HepG2 (cell line): ENCODE data around the gene SCGB1C1. TPM values are rescaled to one million over a fixed set of nuclear protein-coding genes. Genes with fewer than 3 reads are reported as not detected.

Source experiments
- ATAC-seq: fragments of 200-7000 bp; cut with Tn5 transposase; 3 replicates; pipeline ENCODE4 v1.9.1; 2020; ENCODE audit warnings: mild to moderate bottlenecking, moderate library complexity
- BruUV-seq: library from RNA; stranded (reverse); fragments of 400-500 nt; replicated peaks from 2 replicates; lab custom pipeline; 2021; lab: Mats Ljungman, UMichigan
- CTCF ChIA-PET: fragments of 300-600 bp; formaldehyde crosslinking; extraction: SDS; loops from one replicate; lab custom pipeline; 2021; ENCODE audit warnings: low total read pairs, inconsistent platforms, low intra/inter-chr PET ratio; lab: Yijun Ruan, JAX
- POLR2A ChIA-PET: fragments of 350-600 bp; sonication (Branson Sonifier 250); formaldehyde crosslinking; loops from one replicate; lab custom pipeline; 2020; ENCODE audit warnings: antibody characterized with exemption, inconsistent platforms; lab: Yijun Ruan, JAX
- DNase-seq: peaks from one replicate; pipeline ENCODE4 v3.0.0-alpha.2; 2015; ENCODE audit warnings: low spot score
- FAIRE-seq: peaks from 3 replicates; lab custom pipeline; 2011; peaks lifted over from hg19 to GRCh38; lab: Jason Lieb, UNC
- H2AFZ ChIP-seq: one replicate; pipeline ENCODE4 v1.6.1; 2011; ENCODE audit warnings: low read length, inconsistent platforms
- H3K27ac ChIP-seq: fragments of 300-600 bp; 3 replicates; pipeline ENCODE4 v1.8.0; 2011; ENCODE audit warnings: mixed run types, mild to moderate bottlenecking, mixed read lengths, low read length, inconsistent platforms; ENCODE audit not compliant: insufficient read depth; ENCODE audit errors: extremely low read length
- H3K27me3 ChIP-seq, 2 experiments: fragments of 200-600 bp in 1 of 2; 2 replicates in 1 of 2; 3 replicates in 1 of 2; pipeline versions ENCODE4 v1.6.0 to v1.8.0; 2011; ENCODE audit warnings: low read length in 2 of 2, mild to moderate bottlenecking in 2 of 2, moderate library complexity in 2 of 2, inconsistent platforms in 1 of 2; ENCODE audit not compliant: insufficient read depth in 2 of 2, control insufficient read depth in 1 of 2
- H3K36me3 ChIP-seq, 2 experiments: fragments of 200-600 bp in 1 of 2; replicated peaks in 1 of 2; 2 replicates in 1 of 2; 3 replicates in 1 of 2; pipeline versions ENCODE4 v1.5.1 to v1.8.0; 2011; ENCODE audit warnings: low read length in 2 of 2, inconsistent platforms in 1 of 2; ENCODE audit not compliant: insufficient read depth in 2 of 2, control insufficient read depth in 1 of 2
- H3K4me1 ChIP-seq: 2 replicates; pipeline ENCODE4 v1.5.1; 2012; ENCODE audit warnings: low read length, inconsistent platforms; ENCODE audit not compliant: insufficient read depth
- H3K4me2 ChIP-seq: 2 replicates; pipeline ENCODE4 v1.6.0; 2011; ENCODE audit warnings: low read depth, low read length, inconsistent platforms
- H3K4me3 ChIP-seq, 3 experiments: fragments of 200-600 bp in 1 of 3; sonication (generic), shearing (Covaris generic) in 1 of 3; replicated peaks in 1 of 3; 2 replicates each; pipeline ENCODE4 v1.5.1; 2011 to 2016; ENCODE audit warnings: low read length in 3 of 3, inconsistent platforms in 2 of 3, low read depth in 2 of 3, mild to moderate bottlenecking in 2 of 3, control low read depth in 1 of 3, mixed read lengths in 1 of 3; ENCODE audit not compliant: insufficient read depth in 1 of 3
- H3K79me2 ChIP-seq: one replicate; pipeline ENCODE4 v1.6.1; 2011; ENCODE audit warnings: low read length, inconsistent platforms; ENCODE audit not compliant: insufficient read depth
- H3K9ac ChIP-seq: 2 replicates; pipeline ENCODE4 v1.6.0; 2011; ENCODE audit warnings: mild to moderate bottlenecking, low read depth, low read length, inconsistent platforms; ENCODE audit not compliant: insufficient read depth
- H3K9me3 ChIP-seq: 2 replicates; pipeline ENCODE4 v1.5.1; 2012; ENCODE audit warnings: mild to moderate bottlenecking, low read length
- H4K20me1 ChIP-seq: 2 replicates; pipeline ENCODE4 v1.6.0; 2011; ENCODE audit warnings: inconsistent platforms, mild to moderate bottlenecking, low read length, moderate library complexity; ENCODE audit not compliant: insufficient read depth
- BCL6 ChIP-seq: IDR thresholded peaks from 2 replicates; pipeline ENCODE4 v1.6.1; 2016; ENCODE audit warnings: missing genetic modification reagents, missing compliant biosample characterization
- DRAP1 ChIP-seq: IDR thresholded peaks from 2 replicates; pipeline ENCODE4 v1.6.1; 2016; ENCODE audit warnings: missing genetic modification reagents, missing compliant biosample characterization
- ISL2 ChIP-seq: sonication (generic); formaldehyde crosslinking; IDR thresholded peaks from 2 replicates; pipeline ENCODE4 v1.5.0; 2020; ENCODE audit warnings: missing genetic modification reagents
- MED13 ChIP-seq: sonication (generic); formaldehyde crosslinking; IDR thresholded peaks from 2 replicates; pipeline ENCODE4 v1.5.0; 2020; ENCODE audit warnings: missing genetic modification reagents
- MTA3 ChIP-seq: sonication (generic); formaldehyde crosslinking; IDR thresholded peaks from 2 replicates; pipeline ENCODE4 v1.4.0; 2020; ENCODE audit warnings: missing genetic modification reagents
- NFE2 ChIP-seq: sonication (generic); formaldehyde crosslinking; IDR thresholded peaks from 2 replicates; pipeline ENCODE4 v1.4.0; 2020; ENCODE audit warnings: missing genetic modification reagents
- NONO ChIP-seq, 2 experiments: fragments of 450-650 bp in 1 of 2; sonication (generic) in 1 of 2; formaldehyde crosslinking in 1 of 2; IDR thresholded peaks in 1 of 2; conservative IDR thresholded peaks in 1 of 2; 2 replicates each; pipeline versions ENCODE4 v1.6.1 to v1.8.0; 2017 to 2022; ENCODE audit warnings: mild to moderate bottlenecking in 1 of 2, missing genetic modification reagents in 1 of 2, moderate library complexity in 1 of 2
- SIN3B ChIP-seq: fragments of 150-350 bp; IDR thresholded peaks from 2 replicates; pipeline ENCODE4 v1.6.1; 2014; ENCODE audit warnings: low read length
- SNAI1 ChIP-seq: sonication (generic); formaldehyde crosslinking; IDR thresholded peaks from 2 replicates; pipeline ENCODE4 v1.5.0; 2020; ENCODE audit warnings: mild to moderate bottlenecking, missing genetic modification reagents, borderline replicate concordance
- SP1 ChIP-seq, 2 experiments: fragments of 450-650 bp in 1 of 2; sonication (generic) in 1 of 2; formaldehyde crosslinking in 1 of 2; IDR thresholded peaks; 2 replicates each; pipeline versions ENCODE4 v1.4.0 to v1.6.1; 2016 to 2020; ENCODE audit warnings: missing genetic modification reagents in 1 of 2
- SRSF9 ChIP-seq: fragments of 200-400 bp; formaldehyde crosslinking; IDR thresholded peaks from 2 replicates; pipeline ENCODE4 v1.6.1; 2018; ENCODE audit warnings: borderline replicate concordance, mild to moderate bottlenecking, low read depth, low read length; ENCODE audit not compliant: insufficient read depth, poor library complexity, severe bottlenecking
- SSRP1 ChIP-seq: IDR thresholded peaks from 2 replicates; pipeline ENCODE4 v1.6.1; 2016; ENCODE audit warnings: control low read depth
- TOPORS ChIP-seq: sonication (generic); formaldehyde crosslinking; IDR thresholded peaks from 2 replicates; pipeline ENCODE4 v1.8.0; 2023; ENCODE audit warnings: mild to moderate bottlenecking, missing genetic modification reagents
- ZFX ChIP-seq: sonication (generic); formaldehyde crosslinking; IDR thresholded peaks from 2 replicates; pipeline ENCODE4 v1.4.0; 2020; ENCODE audit warnings: mild to moderate bottlenecking, low read depth, missing genetic modification reagents, moderate library complexity
- ZNF136 ChIP-seq: sonication (generic); formaldehyde crosslinking; IDR thresholded peaks from 2 replicates; pipeline ENCODE4 v1.8.1; 2022; ENCODE audit warnings: low read depth, mild to moderate bottlenecking, moderate library complexity, missing genetic modification reagents
- ZNF512B ChIP-seq: sonication (generic); formaldehyde crosslinking; IDR thresholded peaks from 2 replicates; pipeline ENCODE4 v1.5.1; 2020; ENCODE audit warnings: missing genetic modification reagents, mild to moderate bottlenecking, borderline replicate concordance
- ZNF572 ChIP-seq: sonication (generic); formaldehyde crosslinking; IDR thresholded peaks from 2 replicates; pipeline ENCODE4 v1.5.1; 2020; ENCODE audit warnings: mild to moderate bottlenecking, missing genetic modification reagents
- ZNF746 ChIP-seq: sonication (generic); formaldehyde crosslinking; IDR thresholded peaks from 2 replicates; pipeline ENCODE4 v1.8.0; 2022; ENCODE audit warnings: mild to moderate bottlenecking, missing genetic modification reagents
- WGBS: methylation state at CpG from one replicate; pipeline ENCODE4 v1.1.6; 2017; ENCODE audit warnings: low lambda C conversion rate; 5-methylcytosine and 5-hydroxymethylcytosine counted together
- in situ Hi-C: cut with HindIII; loops from 2 replicates; pipeline ENCODE4 v1.10.0; 2017; ENCODE audit warnings: low pct_unique_long_range_greater_than_20kb; ENCODE audit not compliant: extremely low pct_ligation_motif_present
- intact Hi-C: fragments of 100-400 bp; cut with micrococcal nuclease; formaldehyde crosslinking; loops from one replicate; pipeline ENCODE4 v1.10.0; 2022; ENCODE audit not compliant: unreplicated experiment
- polyA plus RNA-seq, 8 experiments: library from polyadenylated mRNA; depleted of rRNA in 3 of 8; stranded (reverse) in 7 of 8; unstranded in 1 of 8; fragments of >200 nt; fragmentation: Illumina TruSeq in 4 of 8; extraction: Trizol in 4 of 8; gene quantifications; 2 replicates each; pipeline versions ENCODE4 v1.2.1 to v1.2.3, GENCODE V29; 2011 to 2016; ENCODE audit warnings: low read depth in 4 of 8, missing spikeins in 1 of 8, mixed read lengths in 1 of 8; ENCODE audit not compliant: insufficient read depth in 1 of 8
- total RNA-seq, 5 experiments: library from RNA; depleted of rRNA; stranded (reverse); fragments of >200 nt; fragmentation: Illumina TruSeq; extraction: Trizol; gene quantifications; 2 replicates each; pipeline ENCODE4 v1.2.3, GENCODE V29; 2016; ENCODE audit warnings: low read depth in 1 of 5
- TF ChIP-seq, protein P1 (sequence below): sonication (generic); formaldehyde crosslinking; IDR thresholded peaks from 2 replicates; pipeline ENCODE4 v1.5.0; 2020; ENCODE audit warnings: mild to moderate bottlenecking, low read depth, missing genetic modification reagents, borderline replicate concordance
- TF ChIP-seq, protein P2 (sequence below): sonication (generic); formaldehyde crosslinking; IDR thresholded peaks from 2 replicates; pipeline ENCODE4 v1.5.1; 2020; ENCODE audit warnings: missing genetic modification reagents, mild to moderate bottlenecking, borderline replicate concordance

The SCGB1C1 gene
- total and polyA plus RNA-seq, 2 of the 13 experiments (the other 11 are each of a cell fraction or from before 2014, with no cell fraction given), result not detected

DNA sequence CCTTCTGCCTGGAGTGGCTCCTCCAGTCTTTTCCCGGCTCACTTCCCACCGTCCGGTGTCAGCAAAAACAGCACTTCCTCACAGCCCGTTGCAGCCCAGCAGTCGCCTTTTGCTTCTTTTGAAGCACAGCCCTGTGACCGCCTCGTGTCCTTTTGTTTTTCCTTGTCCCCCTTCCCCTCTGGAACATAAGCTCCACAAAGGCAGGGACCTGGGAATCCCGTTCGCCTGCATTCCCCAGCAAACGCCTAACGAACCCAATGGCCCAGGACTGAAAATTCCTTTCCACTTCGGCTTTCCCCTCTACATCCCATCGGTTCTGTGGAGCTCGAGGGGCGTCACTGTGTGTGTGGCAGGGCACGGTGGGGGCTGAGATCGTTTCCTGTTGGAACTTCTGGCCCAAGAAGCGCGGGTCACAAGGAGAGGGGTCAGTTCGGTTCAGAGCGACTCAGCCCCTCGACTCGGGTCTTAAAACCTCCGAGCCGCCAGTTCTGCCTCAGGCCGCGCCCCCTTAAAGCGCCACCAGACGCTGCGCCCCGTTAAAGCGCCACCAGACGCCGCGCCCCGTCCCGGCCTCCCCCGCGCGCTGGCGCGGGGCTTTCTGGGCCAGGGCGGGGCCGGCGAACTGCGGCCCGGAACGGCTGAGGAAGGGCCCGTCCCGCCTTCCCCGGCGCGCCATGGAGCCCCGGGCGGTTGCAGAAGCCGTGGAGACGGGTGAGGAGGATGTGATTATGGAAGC is 15.5 kb downstream of the SCGB1C1 start (continued):
- TF ChIP-seq MTA3 (no peak), SIN3B (peak; percentile 53; the same call in 1 of the 2 replicates), MED13 (CRISPR knock-in tag) (no peak), SRSF9 (no peak), ZNF136 (CRISPR knock-in tag) (no peak), NONO (IDR thresholded peaks at IDR 0.05) (no peak), NONO (CRISPR knock-in tag; conservative IDR thresholded peaks at IDR 0.05) (peak; percentile 77), NFE2 (no peak), TOPORS (CRISPR knock-in tag) (peak; percentile 28; the same call in 1 of the 2 replicates), ZNF746 (CRISPR knock-in tag) (no peak)
- TF ChIP-seq, protein P1, sequence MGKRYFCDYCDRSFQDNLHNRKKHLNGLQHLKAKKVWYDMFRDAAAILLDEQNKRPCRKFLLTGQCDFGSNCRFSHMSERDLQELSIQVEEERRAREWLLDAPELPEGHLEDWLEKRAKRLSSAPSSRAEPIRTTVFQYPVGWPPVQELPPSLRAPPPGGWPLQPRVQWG (CRISPR knock-in tag), result no peak
- TF ChIP-seq, protein P2, sequence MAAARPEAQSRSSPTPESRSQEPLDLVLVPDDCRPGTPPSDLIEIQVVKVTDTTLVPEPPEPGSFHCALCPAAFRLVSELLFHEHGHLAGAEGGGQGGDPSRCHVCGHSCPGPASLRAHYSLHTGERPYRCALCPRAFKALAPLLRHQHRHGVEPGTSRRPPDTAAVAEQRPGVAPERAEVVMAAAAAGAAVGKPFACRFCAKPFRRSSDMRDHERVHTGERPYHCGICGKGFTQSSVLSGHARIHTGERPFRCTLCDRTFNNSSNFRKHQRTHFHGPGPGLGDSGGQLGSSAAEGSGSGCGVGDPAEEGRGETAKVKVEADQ, result peak; percentile 65; the same call in 1 of the 2 replicates
- TF ChIP-seq, all 625 proteins: peak for 109

GRCh38 chr11:208917-209260 is 16.0 kb downstream of the SCGB1C1 start:
- H3K36me3 ChIP-seq, result peaks cover 32 to 62% of the 10 kb centered on the region in 2 experiments
- WGBS, result 0% methylated on average over 2 of the region's 26 CpGs
- no peaks in the 10 kb centered on the region for H3K9me3 ChIP-seq
- H2AFZ ChIP-seq, result no peak overlapping the region
- H4K20me1 ChIP-seq, result peaks cover 7% of the 10 kb centered on the region; the same call in 1 of the 2 replicates
- DNase-seq, result no peak
- FAIRE-seq, result no peak
- H3K27me3 ChIP-seq, result no peaks in the 10 kb centered on the region; a peak in 1 of 5 replicates
- peak overlapping the region; percentile 75 to 90 (median 89) for H3K4me3 ChIP-seq
- in situ Hi-C loops, result no loop called here
- BruUV-seq, result no TSS peak
- no peak for ATAC-seq
- peak overlapping the region; percentile 100 for H3K9ac ChIP-seq
- ChIA-PET POLR2A (interaction anchor here (1.1 to 3.9 kb wide), 3 partner anchors 27 to 147 kb away, joined by 3 to 20 read pairs (median 4); partner anchors contain the start of gene SIRT3), CTCF (no interaction called here)
- H3K4me1 ChIP-seq, result peaks cover 36% of the 10 kb centered on the region
- intact Hi-C loops, result no loop called here
- H3K4me2 ChIP-seq, result peak overlapping the region; percentile 97
- peaks cover 46% of the 10 kb centered on the region for H3K79me2 ChIP-seq
- H3K27ac ChIP-seq, result peak overlapping the region; percentile 96
- TF ChIP-seq SSRP1 (CRISPR knock-in tag), result no peak
- TF ChIP-seq BCL6 (CRISPR knock-in tag), result no peak
- no peak for TF ChIP-seq DRAP1 (CRISPR knock-in tag)
- no peak for TF ChIP-seq ZNF512B (CRISPR knock-in tag)
- TF ChIP-seq ISL2, result no peak
- TF ChIP-seq ZNF572 (CRISPR knock-in tag), result no peak
- no peak for TF ChIP-seq SP1 (IDR thresholded peaks at IDR 0.05)
- TF ChIP-seq SP1 (CRISPR knock-in tag; IDR thresholded peaks at IDR 0.05), result no peak
- no peak for TF ChIP-seq SNAI1
- TF ChIP-seq ZFX (CRISPR knock-in tag), result peak; percentile 8; the same call in 1 of the 2 replicates
